HG03045 (cell line): ENCODE data around the gene RAB32.
"Not testable (repeated sequence)": the region's sequence is repeated elsewhere in the genome, so short reads cannot be mapped to it uniquely, and the experiment has no call there.

Experiments
- ATAC-seq: cut with Tn5 transposase; IDR thresholded peaks from one replicate; pipeline ENCODE4 v1.9.1; 2021; ENCODE audit warnings: mild to moderate bottlenecking, moderate library complexity; ENCODE audit not compliant: unreplicated experiment

RAB32 gene

GRCh38 chr6:146543211-146543939 lies at the start of gene RAB32:
Gene RAB32 (plus strand): TSS chr6:146543833. CDS start chr6:146543872, 39 bp downstream.
- peak; percentile 78 for ATAC-seq

GRCh38 chr6:146498309-146498708 lies 45.3 kb upstream of the RAB32 start:
- ATAC-seq = no peak

GRCh38 chr6:146503096-146503495 lies 40.5 kb upstream of the RAB32 start:
- no peak for ATAC-seq

GRCh38 chr6:146515212-146515611 lies 28.4 kb upstream of the RAB32 start:
- ATAC-seq = no peak

GRCh38 chr6:146526192-146526591 lies 17.4 kb upstream of the RAB32 start:
- no peak for ATAC-seq

GRCh38 chr6:146532702-146533101 lies 10.9 kb upstream of the RAB32 start:
- ATAC-seq = no peak

- no peak for ATAC-seq
Observed at GRCh38 chr6:146542881-146543210, 787 bp upstream of the RAB32 start.

- ATAC-seq = peak; percentile 19
Observed at GRCh38 chr6:146543940-146544615, 445 bp downstream of the RAB32 start.

GRCh38 chr6:146544616-146545182 lies 1.1 kb downstream of the RAB32 start:
- ATAC-seq = no peak

GRCh38 chr6:146545581-146545980 lies 1.9 kb downstream of the RAB32 start:
- no peak for ATAC-seq

GRCh38 chr6:146546443-146547043 lies 2.9 kb downstream of the RAB32 start:
- ATAC-seq = no peak

- ATAC-seq = no peak
Observed at GRCh38 chr6:146547889-146548288, 4.3 kb downstream of the RAB32 start.

- no peak for ATAC-seq
Observed at GRCh38 chr6:146548898-146549374, 5.3 kb downstream of the RAB32 start.

- no peak for ATAC-seq
Observed at GRCh38 chr6:146550911-146551310, 7.3 kb downstream of the RAB32 start.

GRCh38 chr6:146551545-146551944 lies 7.9 kb downstream of the RAB32 start:
- ATAC-seq = no peak

- no peak for ATAC-seq
Observed at GRCh38 chr6:146553377-146554135, 9.9 kb downstream of the RAB32 start.

- no peak for ATAC-seq
Observed at GRCh38 chr6:146560607-146561006, 17.0 kb downstream of the RAB32 start.

GRCh38 chr6:146566661-146567060 lies 23.0 kb downstream of the RAB32 start:
- not testable (repeated sequence) for ATAC-seq

GRCh38 chr6:146568619-146569018 lies 25.0 kb downstream of the RAB32 start:
- not testable (repeated sequence) for ATAC-seq

- ATAC-seq = no peak
Observed at GRCh38 chr6:146574211-146574610, 30.6 kb downstream of the RAB32 start.

GRCh38 chr6:146578054-146578453 lies 34.4 kb downstream of the RAB32 start:
- ATAC-seq = no peak
